Measurements from ENCODE around the gene MAGEE1.

MAGEE1 gene

GRCh38 chrX:76433219-76433618 is 5.7 kb downstream of the MAGEE1 start:
- Histone ChIP-seq H3K4me1 (no peaks in the 10 kb centered on the region), H3K27me3 (no peaks in the 10 kb centered on the region), H3K4me3 (ENCODE audit: low read depth, low read length) (no peak overlapping the region), H3K36me3 (no peaks in the 10 kb centered on the region), H3K9me3 (no peaks in the 10 kb centered on the region)
- TF ChIP-seq CTCF (IDR thresholded peaks at IDR 0.05; ENCODE audit: low read depth, low read length): no peak
- DNase-seq: no peak

DNA sequence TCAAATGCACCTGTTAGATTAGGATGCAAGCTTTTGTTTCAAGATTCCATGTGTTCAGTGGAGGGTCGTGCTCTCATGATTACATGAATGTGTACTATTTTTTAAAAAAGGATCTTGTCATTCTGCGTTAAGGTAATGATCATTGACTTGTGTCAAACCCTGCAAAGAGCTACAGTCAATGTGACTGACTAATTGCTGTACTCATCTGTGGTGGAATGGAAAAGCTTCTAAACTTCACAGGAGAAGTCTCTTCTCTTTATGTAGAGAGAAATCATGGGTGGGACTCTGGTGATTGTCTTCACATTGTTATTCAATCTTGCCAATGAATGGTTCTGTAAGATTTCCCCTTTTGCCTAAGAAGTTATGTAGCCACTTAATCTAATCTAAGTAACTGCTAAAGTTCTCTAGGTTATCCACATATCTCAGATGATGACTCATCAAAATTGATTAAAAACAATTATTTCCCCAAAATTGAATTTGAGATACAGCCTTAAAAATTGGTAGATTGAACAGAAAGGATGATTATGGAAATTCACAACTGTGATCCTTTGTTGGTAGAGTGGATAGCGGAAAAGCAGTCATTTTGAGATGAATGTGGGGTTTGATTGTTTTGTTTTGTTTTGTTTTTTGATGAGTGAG is 6.7 kb downstream of the MAGEE1 start:
- no peak for TF ChIP-seq CTCF (IDR thresholded peaks at IDR 0.05; ENCODE audit: low read depth, low read length)
- Histone ChIP-seq H3K27me3 (no peaks in the 10 kb centered on the region), H3K9me3 (no peaks in the 10 kb centered on the region), H3K4me1 (no peaks in the 10 kb centered on the region), H3K36me3 (no peaks in the 10 kb centered on the region), H3K4me3 (ENCODE audit: low read depth, low read length) (no peak overlapping the region)
- DNase-seq: no peak

DNA sequence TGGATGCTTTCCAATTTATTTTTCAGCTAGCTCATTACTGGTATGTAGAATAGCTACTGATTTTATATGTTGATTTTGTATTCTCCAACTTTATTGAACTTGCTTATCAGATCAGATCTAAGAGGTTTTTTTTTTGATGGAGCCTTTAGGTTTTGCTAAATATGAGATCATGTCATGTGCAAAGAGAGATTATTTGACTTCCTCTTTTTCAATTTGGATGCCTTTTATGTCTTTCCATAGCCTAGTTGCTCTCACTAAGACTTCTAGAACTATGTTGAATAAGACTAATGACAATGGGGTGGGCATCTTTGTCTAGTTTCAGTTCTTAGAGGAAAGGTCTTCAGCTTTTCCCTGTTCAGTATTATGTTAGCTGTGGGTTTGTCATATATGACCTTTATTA is 11.7 kb downstream of the MAGEE1 start:
- H3K9me3 ChIP-seq: no peaks in the 10 kb centered on the region
- no peak overlapping the region for H3K4me3 ChIP-seq (ENCODE audit: low read depth, low read length)
- no peaks in the 10 kb centered on the region for H3K4me1 ChIP-seq
- no peaks in the 10 kb centered on the region for H3K27me3 ChIP-seq
- DNase-seq: no peak
- no peak for TF ChIP-seq CTCF (IDR thresholded peaks at IDR 0.05; ENCODE audit: low read depth, low read length)
- H3K36me3 ChIP-seq: no peaks in the 10 kb centered on the region

DNA sequence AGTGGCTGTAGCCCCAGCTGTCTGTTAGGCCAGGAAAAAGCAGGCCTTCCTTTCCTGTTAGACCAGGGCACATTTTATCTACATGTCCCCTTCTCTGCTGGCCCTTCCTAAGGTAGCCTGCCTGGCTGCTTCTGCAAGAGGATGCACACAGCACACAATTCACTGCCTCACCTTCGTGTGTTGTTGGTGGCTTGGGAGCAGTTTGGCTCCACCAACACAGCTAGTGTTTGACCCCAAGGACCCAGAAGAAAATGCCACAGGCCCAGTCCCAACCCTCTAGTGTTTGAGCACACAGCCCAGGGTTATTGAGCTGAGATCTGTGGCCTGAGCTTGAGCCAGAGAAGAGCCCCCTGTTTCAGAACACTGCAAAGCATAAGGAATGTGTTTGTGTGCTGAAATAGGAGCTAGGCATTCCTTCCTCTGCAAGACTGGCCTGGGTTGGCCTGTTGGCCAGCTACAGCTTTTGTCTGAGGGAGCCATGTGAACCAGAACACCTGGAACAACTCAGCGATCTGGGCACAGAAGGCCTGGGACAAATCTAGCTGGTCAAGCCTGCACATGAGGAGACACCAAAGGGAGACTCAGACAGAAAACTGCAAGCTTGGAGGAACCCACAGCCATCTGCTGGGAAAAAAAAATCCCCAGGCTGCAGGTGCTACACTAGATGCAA is 26.4 kb downstream of the MAGEE1 start:
- no peak for DNase-seq
- Histone ChIP-seq H3K4me3 (ENCODE audit: low read depth, low read length) (no peak overlapping the region), H3K36me3 (no peaks in the 10 kb centered on the region), H3K4me1 (no peaks in the 10 kb centered on the region), H3K9me3 (no peaks in the 10 kb centered on the region), H3K27me3 (no peaks in the 10 kb centered on the region)
- no peak for TF ChIP-seq CTCF (IDR thresholded peaks at IDR 0.05; ENCODE audit: low read depth, low read length)

DNA sequence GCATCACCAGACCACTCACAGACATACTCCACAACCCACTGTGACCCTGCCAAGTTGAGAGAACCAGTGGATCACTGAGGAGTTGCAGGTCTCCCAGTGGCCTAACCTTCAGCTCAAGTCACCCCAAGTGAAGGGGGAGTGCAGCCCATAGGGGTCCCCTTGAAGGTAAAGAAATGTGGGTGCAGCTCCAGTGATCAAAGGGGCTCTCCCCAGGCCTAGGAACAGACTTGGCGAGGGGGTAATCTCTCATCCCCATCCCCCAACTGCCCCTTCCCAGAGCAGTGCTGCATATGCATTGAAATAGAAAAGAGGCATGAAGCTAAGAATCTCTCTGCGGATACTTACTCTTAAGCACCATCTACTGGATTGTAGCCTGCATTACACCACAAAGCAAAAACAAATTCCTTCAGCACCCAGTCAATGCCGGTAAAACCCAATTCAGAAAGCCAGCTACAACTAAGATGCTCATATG is 27.0 kb downstream of the MAGEE1 start:
- Histone ChIP-seq H3K4me1 (no peaks in the 10 kb centered on the region), H3K9me3 (no peaks in the 10 kb centered on the region), H3K27me3 (no peaks in the 10 kb centered on the region), H3K36me3 (no peaks in the 10 kb centered on the region), H3K4me3 (ENCODE audit: low read depth, low read length) (no peak overlapping the region)
- DNase-seq: no peak
- TF ChIP-seq CTCF (IDR thresholded peaks at IDR 0.05; ENCODE audit: low read depth, low read length): peak; percentile 44

GRCh38 chrX:76477353-76477752 is 49.8 kb downstream of the MAGEE1 start:
- no peak for TF ChIP-seq CTCF (IDR thresholded peaks at IDR 0.05; ENCODE audit: low read depth, low read length)
- no peak for DNase-seq
- no peaks in the 10 kb centered on the region for H3K36me3 ChIP-seq
- H3K27me3 ChIP-seq: no peaks in the 10 kb centered on the region
- no peak overlapping the region for H3K4me3 ChIP-seq (ENCODE audit: low read depth, low read length)
- no peaks in the 10 kb centered on the region for H3K9me3 ChIP-seq
- H3K4me1 ChIP-seq: no peaks in the 10 kb centered on the region
